HG03097 (cell line): Measurements from ENCODE around the gene STAC2.

Experiments
- ATAC-seq: cut with Tn5 transposase; IDR thresholded peaks from one replicate; pipeline ENCODE4 v1.9.1; 2021; ENCODE audit not compliant: unreplicated experiment, low FRiP score

Gene STAC2

GRCh38 chr17:39212841-39213480 lies 12.8 kb downstream of the STAC2 start:
- no peak for ATAC-seq

GRCh38 chr17:39212195-39212810 lies 13.4 kb downstream of the STAC2 start:
- no peak for ATAC-seq

DNA sequence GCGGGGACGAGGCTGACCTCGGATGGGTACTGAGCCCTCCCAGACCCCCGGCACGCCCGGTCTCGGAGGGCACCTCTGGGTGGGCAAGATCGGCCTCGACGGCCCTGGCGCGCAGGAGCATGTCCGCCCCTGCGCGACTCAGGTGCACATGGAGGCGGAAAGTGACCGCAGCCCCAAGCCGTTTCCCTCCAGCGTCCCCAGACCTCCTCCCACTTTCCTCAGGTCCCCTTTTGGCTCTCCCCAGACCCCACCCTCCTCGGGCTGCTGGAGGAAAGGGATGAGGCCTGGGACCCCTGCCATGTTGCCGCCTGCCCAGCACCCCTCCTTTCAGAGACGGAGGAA lies 15.7 kb downstream of the STAC2 start:
- no peak for ATAC-seq

- no peak for ATAC-seq
These were observed 16.2 kb downstream of the STAC2 start for GRCh38 chr17:39209317-39210092.

DNA sequence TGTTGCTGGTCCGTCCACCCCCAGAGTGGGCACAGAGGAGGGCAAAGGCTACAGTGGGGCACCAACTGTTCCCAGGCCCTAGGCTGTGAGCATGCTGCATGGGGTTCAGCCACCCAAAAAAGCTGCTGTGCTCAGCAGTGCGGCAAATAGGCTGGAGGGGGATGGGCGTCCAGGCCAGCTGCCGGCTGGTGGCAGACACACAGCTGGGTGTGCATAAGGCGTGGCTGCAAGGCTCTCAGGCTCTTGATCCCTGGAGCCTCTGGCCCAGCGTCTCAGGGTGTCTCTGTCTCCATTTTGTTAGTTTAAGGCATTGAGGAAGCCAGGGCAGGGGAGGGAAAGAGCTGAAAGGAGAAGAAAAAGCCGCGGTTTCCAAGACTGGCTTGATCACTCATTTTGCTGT lies 16.9 kb downstream of the STAC2 start:
- no peak for ATAC-seq

DNA sequence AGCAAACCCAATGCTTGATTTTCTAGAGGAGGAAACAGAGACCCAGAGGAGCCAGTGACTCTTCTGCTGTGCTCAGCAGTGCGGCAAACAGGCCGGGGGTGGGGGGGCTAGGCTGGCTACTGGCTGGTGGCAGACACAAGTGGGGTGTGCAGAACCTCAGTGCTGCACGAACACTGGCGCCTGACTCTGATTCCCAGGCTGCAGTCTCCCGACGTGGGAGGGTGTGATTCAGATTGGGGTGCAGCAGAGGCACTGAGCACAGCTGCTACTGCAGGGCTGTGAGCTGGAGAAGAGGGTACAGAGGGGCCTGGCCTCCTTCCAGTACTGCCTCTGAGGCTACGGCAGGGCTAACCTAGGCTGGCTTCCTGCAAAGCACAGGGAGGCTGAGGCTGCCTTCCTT lies 17.6 kb downstream of the STAC2 start:
- no peak for ATAC-seq

- no peak for ATAC-seq
These were observed 20.6 kb downstream of the STAC2 start for GRCh38 chr17:39205112-39205526.

GRCh38 chr17:39204245-39204644 lies 21.5 kb downstream of the STAC2 start:
- no peak for ATAC-seq

DNA sequence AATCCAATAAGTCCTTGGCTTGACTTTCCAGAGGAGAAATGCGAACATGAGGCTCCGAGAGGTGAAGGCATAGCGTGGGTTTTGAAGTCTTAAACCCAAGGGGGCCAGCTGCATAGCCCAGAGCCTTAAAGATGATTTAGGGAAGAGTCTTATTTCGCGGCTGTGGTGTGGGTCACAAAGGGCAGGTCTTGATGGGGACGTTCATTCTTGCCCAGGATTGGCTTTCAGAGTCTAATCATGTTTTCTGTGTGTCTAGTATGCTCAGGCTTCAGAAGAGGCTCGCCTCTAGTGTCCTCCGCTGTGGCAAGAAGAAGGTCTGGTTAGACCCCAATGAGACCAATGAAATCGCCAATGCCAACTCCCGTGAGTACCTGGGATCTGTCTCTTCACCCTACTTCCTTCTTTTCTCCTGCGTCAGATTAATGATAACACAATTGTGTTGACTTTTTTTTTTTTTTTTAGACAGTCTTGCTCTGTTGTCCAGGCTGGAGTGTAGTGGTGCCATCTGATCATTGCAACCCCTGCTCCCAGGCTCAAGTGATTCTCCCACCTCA lies 24.7 kb downstream of the STAC2 start:
- no peak for ATAC-seq

GRCh38 chr17:39200070-39200879 lies 25.5 kb downstream of the STAC2 start, which contains the start of gene RPL19:
Gene RPL19, plus strand, starts transcription at chr17:39200283. Its CDS starts 62 bp downstream, at chr17:39200345.
- ATAC-seq: peak; percentile 52

- peak; percentile 47 for ATAC-seq
These were observed 26.0 kb downstream of the STAC2 start for GRCh38 chr17:39199820-39200069.

GRCh38 chr17:39198186-39198566 lies 27.6 kb downstream of the STAC2 start:
- no peak for ATAC-seq

- no peak for ATAC-seq
These were observed 28.2 kb downstream of the STAC2 start, which contains the start of gene CACNB1 for GRCh38 chr17:39197380-39198185. Gene CACNB1, minus strand, starts transcription at chr17:39197669. Its CDS starts 174 bp downstream, at chr17:39197495.

DNA sequence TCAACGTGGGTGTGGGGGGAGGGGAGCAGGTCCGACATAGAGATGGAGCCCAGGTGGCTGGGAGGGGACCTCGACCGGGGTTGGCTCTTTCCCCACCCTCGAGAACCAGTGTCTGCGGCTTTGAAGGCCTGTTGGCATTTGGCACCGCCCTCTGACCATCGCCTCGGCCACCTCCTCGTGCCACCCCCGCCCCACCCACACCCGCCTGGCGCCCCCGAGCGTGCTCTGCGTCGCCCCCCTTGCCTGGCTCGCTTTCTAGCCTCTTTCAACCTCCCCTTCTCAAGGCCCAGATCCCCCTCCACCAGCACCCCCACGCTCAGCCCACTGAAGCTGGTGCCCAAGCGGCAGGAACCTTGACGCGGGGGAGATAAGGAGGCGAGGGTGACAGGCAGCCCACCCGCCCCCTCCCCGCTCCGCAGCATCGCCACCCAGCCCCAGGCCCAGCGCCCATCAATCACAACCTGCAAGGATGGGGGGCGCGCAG lies 28.9 kb downstream of the STAC2 start:
- no peak for ATAC-seq

GRCh38 chr17:39196241-39196807 lies 29.4 kb downstream of the STAC2 start:
- no peak for ATAC-seq

- no peak for ATAC-seq
These were observed 30.1 kb downstream of the STAC2 start for GRCh38 chr17:39195568-39196160.

DNA sequence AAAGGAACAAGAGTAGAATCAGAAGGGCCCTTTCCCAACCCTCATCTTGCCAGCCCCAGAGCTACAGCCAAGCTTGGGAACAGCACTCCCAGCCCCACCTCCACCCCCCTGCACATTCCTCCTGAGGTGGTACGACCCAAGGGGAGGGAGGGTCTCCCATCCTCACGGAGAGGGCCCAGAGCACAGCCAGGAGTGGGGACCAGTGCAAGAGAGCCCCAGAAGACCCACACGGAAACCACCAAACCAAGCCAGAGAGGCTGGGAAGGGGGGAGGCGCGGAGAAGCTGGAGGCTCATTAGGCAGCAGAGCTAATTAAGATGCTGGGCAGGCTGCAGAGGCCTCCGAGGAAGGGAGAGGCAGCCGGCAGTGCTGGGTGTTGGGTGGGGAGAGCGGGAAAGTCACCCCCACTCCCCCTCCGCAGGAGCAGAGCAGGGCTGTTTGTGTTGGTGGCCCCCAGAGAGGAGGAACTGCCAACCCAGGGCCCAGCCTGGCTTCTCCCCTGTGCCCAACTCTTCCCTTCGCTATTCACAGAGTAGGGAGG lies 30.7 kb downstream of the STAC2 start:
- no peak for ATAC-seq

- ATAC-seq: no peak
These were observed 31.4 kb downstream of the STAC2 start for GRCh38 chr17:39194089-39194984.
